GM19240 (cell line): Measurements from ENCODE around the gene DHTKD1.

ENCODE experiments used
- DNase-seq: peaks from one replicate; pipeline ENCODE4 v3.0.0; 2011; ENCODE audit warnings: low spot score; ENCODE audit not compliant: insufficient read length

Gene DHTKD1, protein sequence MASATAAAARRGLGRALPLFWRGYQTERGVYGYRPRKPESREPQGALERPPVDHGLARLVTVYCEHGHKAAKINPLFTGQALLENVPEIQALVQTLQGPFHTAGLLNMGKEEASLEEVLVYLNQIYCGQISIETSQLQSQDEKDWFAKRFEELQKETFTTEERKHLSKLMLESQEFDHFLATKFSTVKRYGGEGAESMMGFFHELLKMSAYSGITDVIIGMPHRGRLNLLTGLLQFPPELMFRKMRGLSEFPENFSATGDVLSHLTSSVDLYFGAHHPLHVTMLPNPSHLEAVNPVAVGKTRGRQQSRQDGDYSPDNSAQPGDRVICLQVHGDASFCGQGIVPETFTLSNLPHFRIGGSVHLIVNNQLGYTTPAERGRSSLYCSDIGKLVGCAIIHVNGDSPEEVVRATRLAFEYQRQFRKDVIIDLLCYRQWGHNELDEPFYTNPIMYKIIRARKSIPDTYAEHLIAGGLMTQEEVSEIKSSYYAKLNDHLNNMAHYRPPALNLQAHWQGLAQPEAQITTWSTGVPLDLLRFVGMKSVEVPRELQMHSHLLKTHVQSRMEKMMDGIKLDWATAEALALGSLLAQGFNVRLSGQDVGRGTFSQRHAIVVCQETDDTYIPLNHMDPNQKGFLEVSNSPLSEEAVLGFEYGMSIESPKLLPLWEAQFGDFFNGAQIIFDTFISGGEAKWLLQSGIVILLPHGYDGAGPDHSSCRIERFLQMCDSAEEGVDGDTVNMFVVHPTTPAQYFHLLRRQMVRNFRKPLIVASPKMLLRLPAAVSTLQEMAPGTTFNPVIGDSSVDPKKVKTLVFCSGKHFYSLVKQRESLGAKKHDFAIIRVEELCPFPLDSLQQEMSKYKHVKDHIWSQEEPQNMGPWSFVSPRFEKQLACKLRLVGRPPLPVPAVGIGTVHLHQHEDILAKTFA

DNA sequence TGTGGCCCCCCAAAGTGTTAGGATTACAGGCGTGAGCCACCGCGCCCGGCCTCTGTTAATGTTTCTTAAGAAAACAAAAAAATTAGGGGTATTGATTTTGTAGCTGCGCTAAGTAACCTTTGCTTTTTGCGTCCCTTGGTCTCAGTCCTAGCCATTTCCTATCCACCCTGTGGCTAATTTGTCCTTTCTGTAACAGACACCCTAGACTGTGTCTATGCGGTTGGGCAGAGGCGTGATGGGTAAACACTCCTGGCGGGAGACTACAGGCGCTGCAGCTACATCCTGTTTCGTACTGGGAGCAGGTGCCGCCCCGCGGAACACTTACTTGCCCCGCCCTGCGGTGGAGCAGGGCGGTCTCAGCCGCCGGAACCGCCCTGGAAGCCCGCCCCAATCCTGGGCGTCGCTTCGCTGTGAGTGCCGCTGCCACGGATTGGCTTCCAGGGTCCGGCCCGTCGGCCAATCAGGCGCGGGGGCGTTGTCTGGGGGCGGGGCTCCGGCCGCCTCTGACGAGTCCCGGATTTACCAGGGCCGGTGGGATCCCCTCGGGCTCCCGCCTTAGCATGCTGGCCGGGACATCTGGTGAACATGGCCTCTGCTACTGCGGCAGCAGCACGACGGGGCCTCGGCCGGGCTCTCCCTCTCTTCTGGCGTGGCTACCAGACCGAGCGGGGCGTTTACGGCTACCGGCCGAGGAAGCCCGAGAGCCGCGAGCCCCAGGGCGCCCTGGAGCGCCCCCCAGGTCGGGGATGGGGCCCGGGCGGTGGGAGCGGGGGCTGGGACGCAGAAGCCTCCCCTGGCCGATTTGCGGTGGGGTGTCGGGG is at the start of gene DHTKD1:
Gene DHTKD1, plus strand, starts transcription at position 506 of the 821 bp plus-strand sequence. Its CDS starts 80 bp downstream, at position 586.
- peak; percentile 94 for DNase-seq

DNA sequence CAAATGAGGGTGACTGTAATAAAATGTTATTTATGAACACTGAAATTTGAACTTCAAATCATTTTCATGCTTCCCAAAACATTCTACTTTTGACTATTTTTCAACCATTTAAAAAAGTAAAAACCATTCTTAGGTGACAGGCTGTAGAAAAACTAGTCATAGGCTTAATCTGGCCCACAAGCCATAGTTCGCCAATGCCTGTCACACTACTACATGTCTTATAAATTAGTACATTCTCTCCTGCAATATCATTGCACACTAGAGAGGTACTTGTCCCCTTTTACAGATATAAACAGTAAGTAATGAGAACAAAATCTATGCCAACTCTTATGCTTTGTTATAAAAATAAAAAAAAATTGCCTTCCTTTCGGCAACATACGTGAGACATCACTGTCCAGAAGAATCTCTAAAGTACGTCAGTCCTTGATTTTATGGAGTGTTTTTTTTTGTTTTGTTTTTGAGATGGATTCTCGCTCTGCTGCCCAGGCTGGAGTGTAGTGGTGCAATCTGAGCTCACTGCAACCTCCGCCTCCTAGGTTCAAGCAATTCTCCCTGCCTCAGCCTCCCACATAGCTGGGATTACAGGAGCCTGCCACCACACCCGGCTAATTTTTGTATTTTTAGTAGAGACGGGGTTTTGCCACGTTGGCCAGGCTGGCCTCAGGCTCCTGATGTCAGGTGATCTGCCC is 49.3 kb upstream of the DHTKD1 start:
- DNase-seq = no peak

DNA sequence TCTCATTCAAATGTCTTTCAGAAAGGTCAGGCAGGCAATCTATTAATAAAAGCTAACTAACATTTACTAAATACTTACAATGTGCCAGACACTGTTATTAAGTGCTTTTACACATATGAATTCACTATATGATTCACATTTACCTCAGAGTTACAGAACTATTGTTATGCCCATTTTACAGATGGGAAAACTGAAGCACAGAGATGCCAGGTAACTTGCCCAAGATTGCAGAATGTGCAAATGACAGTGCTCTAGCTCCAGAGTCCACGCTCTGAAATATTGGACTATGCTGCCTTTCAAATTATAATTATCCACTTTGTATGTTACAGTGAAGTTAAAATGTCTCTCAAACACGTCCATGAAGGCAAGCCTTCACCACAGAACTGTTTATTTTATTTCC is 48.2 kb upstream of the DHTKD1 start:
- no peak for DNase-seq

DNA sequence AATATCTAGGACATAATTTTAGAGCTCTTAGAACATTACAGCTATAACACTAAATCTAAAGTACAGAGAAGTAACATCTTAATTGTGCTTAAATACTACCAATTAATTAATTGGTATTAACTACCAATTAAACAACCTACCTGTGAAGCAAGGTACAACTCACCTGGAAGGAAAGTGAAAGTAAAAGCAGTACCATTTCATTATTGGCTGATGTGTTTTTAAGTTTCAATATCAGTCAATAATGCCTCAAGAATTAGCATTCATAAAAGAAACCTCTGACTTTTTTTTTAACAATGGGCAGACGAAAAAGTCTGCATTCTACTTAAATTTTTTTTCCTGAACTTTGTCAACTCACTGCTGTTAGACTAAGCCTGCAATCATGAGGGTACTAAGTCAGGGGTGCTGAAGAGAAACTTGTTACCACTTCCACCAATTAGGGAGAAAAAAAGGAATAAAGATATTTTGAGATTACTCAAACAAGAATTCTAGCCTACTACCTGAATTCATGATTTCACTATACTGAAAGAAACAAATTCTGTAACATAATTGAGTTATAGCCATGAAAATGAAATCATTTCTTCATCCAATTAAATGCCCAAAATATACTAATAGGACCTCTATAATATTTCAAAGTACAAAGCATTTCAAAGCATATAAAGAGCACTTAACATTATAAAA is 46.0 kb upstream of the DHTKD1 start:
- DNase-seq = no peak

DNA sequence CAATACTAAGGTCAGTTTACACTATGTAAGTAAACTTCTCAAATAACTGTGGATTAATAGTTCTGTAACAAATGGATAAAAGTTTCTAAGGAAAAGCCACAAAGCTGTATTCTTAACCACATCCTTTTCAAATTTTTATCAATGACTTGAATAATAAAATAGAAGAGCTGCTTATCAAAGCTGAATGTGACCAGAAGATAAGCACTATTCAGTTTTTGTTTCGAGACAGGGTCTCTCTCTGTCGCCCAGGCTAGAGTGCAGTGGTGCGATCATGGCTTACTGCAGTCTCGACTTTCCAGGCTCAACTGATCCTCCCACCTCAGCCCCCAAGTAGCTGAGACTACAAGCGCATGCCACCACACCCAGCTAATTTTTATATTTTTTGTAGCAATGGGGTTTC is 43.2 kb upstream of the DHTKD1 start:
- DNase-seq = no peak

DNA sequence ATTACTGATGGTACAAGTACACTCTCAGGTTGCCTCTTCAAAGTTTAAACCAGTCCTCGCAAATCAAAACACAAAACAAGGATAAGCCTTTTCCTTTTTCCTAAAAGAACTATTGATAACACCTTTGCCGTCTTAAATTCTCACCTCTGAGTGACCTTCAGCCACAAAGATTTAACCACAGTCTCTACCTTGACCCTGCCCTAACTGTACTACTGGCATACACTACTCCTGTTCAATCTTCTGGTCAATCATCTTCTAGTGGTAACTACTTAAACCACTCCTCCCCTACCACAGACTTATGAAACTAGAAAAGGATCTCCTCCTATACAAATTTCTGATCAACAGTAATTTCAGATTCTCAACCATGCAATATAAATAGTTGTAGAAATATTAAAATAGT is 41.2 kb upstream of the DHTKD1 start:
- no peak for DNase-seq

DNA sequence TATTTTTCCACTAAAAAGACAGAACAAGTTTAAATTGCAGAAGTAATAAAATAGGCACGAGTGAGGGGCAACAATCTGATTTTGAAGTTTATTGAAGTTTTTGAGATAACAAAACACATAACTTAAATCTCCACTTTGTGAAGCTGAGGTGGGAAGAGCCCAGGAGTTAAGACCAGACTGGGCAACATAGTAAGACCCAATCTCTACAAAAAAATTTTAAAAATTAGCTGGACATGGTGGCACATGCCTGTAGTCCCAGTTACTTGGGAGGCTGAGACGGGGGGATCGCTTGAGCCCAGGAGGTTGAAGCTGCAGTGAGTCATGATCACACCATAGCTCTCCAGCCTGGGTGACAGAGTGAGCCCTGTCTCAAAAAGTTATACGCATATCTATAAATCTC is 37.4 kb upstream of the DHTKD1 start:
- no peak for DNase-seq

DNA sequence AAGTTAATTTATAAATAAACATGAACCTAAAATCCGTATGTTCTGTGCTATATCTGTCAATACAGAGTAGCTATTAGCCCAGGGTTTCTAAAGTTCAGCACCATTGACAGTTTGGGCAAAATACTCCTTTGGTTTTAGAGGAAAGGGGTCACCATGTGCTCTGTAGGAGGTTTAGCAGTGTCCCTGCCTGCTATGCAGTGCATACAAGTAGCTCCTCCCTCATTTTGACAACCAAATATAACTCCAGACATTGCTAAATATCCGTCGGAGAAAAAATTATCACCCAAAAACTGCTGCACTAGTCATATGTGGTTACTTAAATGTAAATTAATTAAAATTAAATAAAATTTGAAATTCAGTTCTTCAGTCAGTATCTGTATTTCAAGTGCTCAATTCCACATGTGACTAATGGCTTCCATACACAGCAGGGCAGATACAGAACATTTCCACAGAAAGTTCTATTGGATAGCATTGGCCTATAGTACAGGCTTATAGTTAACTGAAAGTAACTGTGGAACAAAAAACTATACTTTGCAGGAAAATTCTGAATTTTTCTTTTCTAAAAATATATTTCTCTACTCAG is 32.6 kb upstream of the DHTKD1 start:
- no peak for DNase-seq

DNA sequence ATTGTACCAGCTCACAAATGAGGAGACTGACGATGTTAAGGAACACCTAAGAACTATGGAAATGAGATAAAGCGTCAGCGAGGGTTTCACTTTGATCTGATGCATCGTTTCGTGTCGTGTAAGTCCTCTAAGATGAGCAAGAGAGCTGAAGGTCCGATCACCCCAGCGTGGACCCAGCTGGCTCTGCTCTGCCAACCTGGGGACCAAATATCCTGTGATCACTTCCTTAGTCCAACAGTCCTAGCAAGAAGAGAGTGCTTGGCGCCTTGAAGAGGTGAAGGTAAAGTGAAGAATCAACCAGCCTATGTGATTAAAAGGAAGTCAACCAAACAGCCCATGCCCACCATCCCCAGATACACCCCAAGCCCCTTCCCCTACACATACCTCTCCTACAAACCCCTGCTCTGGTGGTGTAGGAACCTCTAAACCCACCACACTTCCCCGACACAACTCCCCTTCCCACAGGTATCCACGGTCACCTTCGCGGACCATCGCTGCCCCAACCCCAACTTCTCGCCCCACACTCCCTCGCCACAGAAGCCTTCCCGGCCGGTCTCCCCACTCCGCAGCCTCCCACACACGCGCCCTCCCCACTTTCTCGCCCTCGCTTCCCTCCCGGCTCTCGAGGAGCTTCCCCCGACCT is 26.9 kb upstream of the DHTKD1 start:
- DNase-seq = no peak

DNA sequence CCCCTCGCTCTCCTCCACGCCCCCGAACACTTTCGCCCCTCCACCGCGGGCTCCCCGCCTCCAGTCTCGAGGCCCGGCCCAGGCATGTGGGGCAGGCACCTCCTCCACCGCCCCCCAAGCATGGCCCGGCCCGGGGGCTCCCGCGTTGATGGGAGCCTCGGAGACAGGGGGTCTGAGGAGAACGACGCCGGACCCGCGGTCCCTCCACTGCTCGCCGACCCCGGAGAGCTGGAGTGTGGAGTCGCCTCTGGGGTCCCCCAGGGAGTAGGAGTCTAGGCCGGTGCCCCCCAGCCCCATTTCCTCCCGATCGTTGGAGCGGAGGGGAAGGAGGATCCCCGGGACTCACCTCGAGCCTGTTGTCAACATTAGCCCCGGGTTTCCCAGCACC is 26.4 kb upstream of the DHTKD1 start:
- no peak for DNase-seq

DNA sequence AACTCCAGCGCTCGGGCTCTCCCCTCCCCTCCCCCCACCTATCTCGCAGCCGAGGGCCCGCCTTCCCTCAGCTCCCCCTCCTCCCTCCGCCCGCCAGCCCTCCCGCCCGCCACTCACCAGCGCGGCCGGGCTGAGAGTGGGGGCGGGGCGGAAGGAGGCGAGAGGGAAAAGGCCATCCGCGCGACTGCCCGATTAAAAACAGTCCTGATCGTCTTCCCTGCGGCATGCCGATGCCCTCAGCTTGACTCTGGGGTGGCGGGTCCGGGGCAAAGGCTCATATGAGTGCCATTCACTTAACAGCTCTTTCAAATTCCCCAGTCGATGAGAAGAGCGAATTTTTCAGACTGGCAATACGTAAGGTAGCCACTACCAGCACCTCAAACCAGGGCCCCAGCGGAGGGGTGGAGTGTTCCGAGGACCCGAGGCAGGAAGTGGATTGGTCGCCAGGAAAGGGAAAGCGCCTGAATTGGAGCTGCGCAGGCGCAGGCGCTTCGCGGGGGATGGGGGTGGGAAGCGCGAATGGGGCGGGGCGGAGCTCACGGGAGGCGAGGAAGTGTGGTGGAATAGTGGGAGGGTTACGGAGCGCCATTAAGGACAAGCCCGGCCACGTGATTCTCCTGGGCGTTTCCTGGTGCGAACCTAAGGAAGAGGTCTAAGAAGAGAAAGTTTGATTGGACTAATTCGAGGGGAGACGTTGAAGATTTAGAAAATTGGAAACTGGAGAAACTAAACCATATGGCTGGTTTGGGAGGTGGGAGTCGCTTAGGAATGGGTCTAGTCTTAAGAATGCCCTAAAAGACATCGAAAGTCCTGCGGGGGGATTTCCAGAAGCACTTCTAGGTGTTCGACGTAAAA is 25.7 kb upstream of the DHTKD1 start, which contains the start of gene UPF2:
Gene UPF2, minus strand, starts transcription at position 13 of the 855 bp plus-strand sequence. CDS start 7,386 bp downstream, outside the sequence.
- peak; percentile 72 for DNase-seq

DNA sequence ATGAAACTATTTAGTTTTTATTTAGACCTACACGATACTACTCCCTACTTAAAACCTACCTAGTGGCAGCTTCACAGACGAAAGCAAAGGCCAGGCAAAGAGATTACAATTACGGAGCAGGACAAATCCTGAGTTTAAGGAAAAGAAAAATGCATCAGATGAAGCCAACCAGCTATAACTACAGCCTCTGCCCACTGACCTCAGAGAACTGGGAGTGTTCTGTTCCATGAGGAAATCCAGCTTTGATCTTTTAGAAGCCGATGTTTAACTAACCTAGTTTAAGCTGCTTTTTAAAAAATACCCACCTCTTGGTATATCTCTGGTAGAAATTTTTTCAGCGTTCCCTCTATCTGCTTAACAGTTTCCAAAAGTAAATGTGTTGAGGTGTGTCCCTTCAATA is 23.2 kb upstream of the DHTKD1 start:
- DNase-seq = no peak

DNA sequence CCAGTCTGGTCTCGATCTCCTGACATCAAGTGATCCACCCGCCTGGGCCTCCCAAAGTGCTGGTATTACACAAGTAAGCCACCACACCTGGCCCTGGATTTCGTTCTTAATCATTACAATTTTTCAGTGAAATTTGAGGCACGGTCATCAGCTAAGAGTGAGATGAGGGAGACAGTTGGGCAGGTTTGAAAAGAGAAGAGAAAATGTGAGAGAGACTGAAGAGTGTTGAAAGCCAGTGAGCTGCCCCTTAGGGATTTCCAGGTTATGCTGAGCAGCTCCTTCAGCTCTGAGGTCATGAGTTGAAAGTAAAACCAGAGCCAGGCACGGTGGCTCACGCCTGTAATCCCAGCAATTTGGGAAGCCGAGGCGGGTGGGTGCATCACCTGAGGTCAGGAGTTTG is 20.2 kb upstream of the DHTKD1 start:
- DNase-seq = no peak

DNA sequence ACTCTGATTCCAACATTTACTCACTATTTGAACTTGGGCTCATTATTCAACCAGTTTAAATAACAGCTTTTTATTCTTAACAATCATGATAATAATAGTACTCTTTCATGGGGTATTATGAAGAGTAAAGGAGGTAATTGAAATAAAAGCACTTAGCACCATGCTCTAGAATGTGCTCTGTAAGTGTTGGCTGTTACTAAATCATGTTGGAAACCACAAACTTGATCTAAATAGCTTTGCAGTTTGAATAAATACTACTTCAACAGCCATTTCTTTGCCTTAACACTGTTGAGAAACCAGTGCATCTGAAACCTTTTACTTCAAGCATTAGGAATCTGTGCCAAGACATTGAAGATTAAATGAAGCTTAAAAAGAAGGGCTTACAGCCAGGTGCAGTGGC is 18.2 kb upstream of the DHTKD1 start:
- DNase-seq = no peak

DNA sequence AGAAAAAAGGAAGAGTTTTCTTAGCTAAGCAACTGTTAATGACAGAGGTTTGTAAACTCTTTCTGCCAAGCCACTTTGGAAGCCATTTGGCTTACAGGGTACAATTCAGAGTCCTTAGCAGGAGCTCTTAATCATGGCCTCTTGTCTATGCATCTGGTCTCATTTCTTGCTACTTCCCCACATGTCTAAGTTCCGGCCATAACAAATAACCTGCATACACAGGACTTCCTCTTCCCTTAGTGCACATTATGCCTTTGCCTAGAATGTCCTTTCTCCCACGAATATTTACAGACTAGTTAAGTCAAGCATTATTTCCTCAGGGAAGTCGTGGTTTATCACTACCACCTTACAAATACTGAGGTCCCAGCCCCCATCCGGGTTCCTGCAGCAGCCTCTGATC is 17.5 kb upstream of the DHTKD1 start:
- no peak for DNase-seq

DNA sequence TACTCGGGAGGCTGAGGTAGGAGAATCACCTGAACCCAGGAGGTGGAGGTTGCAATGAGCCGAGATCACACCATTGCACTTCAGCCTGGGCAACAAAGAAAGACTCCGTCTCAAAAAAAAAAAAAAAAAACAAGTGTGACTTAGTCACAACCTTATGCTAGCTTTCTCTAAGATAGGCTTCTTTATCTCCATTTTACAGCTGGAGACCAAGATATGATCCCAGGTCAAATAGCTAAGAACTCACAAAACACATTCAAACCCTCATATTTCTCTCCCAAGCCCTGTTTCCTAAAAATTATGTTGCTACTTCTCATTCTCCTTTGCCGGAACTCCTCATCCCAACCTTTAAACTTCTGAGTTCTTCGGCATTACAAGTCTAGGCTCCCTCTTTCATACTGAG is 13.0 kb upstream of the DHTKD1 start:
- DNase-seq = no peak

DNA sequence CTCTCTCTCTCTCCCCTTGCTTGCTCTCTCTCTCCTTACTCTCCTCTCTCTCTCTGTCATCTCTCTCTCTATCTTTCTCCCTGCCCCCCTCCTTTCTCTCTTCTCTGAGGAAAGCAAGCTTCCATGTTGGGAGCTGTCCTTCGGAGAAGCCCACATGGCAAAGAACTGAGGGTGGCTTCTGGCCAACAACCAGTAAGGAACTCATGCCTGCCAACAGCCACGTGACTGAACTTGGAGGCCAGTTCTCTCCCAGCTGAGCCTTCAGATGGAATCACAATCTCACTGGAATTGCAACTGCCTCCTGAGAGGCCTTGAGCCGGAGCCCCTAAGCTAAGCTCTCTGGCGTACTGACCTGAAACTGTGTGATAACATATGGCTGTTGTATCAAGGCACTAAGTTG is 12.0 kb upstream of the DHTKD1 start:
- no peak for DNase-seq

DNA sequence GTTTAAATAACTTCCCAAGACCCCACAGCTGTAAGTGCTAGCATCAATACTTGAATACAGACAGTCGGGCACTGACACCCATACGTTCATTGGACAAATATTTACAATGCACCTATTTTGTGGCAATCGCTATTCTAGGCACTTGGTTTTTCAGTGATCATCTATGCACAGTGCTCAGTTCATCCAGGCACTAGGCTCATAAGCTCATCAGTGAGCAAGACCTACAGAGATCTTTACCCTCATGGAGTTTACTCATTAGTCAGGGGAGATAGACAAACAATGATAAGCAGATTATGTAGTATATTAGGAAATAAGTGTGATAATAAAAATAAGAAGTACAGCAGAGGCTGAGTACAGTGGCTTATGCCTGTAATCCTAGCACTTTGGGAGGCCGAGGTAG is 7.6 kb upstream of the DHTKD1 start:
- DNase-seq = no peak
